ENCODE results near the gene SLC39A10.
"Not testable (repeated sequence)": the region's sequence is repeated elsewhere in the genome, so short reads cannot be mapped to it uniquely, and the experiment has no call there.

SLC39A10 gene, protein sequence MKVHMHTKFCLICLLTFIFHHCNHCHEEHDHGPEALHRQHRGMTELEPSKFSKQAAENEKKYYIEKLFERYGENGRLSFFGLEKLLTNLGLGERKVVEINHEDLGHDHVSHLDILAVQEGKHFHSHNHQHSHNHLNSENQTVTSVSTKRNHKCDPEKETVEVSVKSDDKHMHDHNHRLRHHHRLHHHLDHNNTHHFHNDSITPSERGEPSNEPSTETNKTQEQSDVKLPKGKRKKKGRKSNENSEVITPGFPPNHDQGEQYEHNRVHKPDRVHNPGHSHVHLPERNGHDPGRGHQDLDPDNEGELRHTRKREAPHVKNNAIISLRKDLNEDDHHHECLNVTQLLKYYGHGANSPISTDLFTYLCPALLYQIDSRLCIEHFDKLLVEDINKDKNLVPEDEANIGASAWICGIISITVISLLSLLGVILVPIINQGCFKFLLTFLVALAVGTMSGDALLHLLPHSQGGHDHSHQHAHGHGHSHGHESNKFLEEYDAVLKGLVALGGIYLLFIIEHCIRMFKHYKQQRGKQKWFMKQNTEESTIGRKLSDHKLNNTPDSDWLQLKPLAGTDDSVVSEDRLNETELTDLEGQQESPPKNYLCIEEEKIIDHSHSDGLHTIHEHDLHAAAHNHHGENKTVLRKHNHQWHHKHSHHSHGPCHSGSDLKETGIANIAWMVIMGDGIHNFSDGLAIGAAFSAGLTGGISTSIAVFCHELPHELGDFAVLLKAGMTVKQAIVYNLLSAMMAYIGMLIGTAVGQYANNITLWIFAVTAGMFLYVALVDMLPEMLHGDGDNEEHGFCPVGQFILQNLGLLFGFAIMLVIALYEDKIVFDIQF

DNA sequence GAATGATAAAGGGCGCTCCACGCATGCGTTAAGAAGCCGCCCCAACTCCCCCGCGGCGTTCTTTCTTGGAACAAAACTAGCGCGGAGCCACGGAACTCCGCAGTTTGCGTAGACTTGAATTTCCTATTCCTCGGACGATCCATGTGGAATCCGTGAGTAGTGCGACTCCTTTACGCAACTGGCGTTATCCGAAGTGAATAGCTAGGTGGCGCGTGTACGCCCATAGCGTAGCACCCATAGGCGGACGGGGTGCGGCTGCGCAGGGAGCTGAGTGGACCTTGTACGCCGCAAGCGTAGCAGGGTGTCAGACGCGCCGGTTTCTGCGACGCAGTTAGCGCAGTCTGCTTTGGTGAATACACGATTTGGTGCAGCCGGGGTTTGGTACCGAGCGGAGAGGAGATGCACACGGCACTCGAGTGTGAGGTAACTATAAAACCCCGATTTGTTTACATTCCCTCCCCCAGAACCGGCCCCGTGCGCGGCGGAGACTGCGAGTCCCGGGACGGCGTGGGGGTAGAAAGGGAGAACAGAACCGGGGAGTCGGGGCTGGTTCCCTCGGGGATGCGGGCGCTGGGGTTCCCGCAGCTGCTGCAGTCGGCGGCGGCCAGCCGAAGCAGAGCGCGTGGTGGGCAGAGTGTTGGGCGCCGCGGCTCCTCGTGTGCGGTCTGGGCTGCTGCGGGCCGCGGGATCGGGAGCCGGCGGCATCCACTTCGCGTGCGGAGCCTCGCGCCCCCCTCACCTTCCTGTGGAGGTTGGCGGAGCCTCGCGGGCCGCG is at the start of gene SLC39A10:
Gene SLC39A10, plus strand, starts transcription at position 368 of the 775 bp plus-strand sequence. CDS start 22,817 bp downstream, outside the sequence.
- peak; percentile 97 for DNase-seq

DNA sequence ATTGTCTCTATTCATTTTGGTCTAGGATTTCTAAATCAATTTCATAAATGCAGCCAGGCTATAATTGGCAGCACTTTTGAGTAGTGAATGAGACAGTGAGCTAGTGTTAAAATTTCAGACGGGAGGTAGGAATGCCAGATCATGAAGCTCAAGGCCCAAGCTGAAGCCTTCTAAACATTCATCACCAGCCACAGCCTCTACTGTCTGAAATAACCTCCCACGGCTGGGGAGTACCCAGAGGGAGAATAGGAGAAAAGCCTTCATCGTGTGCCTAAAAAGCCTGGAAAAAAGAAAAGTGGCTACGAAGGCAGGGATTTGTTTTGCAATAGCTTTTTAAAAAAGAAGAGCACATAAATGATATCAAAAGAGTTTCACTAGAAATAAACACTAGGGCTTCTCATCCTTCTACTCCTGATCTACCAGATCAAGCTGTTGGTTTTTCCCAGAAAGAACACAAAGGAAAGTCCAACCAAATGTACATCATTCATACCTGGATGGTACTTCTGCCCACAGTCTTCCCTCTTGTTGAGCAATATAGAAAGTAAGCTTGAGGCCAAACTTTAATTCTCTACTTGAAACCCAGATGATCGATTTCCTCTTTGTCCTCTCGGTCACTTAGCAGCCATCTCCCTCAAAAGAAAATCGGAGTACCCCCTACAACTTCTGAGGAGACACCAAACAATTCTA is 48.1 kb upstream of the SLC39A10 start:
- DNase-seq: no peak

DNA sequence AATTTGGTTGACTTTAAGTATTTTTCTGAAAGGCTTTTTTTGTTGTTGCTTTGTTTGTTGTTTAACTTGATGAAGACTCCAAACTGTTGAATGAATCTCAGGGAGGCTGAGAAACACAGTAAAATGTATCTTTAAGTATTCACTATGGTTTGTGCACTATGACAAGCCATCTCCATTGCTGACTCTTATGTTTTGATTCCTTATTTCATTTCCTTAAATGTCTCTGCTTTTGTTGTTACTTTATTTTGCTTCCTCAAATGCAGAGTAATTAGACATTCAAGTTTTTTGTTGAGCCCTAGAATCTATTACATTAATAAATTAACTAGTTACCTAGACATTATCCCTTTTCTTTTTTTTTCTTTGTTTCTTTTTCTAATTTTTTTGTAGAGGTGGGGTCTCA is 46.3 kb upstream of the SLC39A10 start:
- no peak for DNase-seq

DNA sequence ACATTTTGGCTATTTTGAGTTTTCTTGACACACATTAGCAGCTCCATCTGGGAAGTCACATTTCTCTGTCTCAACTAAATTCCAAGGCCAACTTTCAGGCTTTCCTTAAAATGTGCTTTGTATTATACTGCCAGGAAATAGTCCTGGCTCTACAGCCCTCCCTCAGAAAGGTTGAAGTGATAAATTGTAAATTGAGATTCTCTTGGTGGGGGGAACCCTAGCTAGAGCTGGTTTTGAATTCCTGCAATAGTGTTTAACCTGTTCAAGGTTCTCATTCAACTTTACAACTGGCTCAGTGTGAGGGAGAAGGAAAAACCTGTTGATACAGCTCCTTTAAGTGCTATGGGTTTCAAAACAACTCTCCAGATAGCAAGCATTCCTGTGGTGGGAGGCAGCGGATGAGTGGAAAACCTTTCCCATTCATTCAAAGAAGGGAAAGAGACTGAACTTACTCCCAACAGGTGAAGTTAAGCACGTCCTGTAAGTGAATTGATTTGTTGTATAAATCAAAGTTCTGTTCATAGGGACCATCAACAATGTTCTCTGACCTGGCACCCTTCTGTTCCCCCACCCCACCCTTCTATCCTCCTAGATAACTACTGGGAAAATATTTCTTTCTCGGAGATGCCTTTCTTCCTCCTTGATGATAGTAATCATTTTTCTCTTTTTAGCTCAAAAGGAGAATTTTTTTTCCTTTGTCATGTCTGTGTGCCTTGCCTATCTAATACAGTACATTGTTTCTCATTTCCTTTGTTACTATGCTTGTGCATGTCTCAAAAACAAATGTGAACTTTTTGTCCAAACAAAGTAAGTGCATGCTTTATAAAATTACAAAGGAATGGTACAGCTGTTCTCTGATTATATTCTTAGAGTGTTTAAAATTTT is 44.2 kb upstream of the SLC39A10 start:
- DNase-seq: no peak

DNA sequence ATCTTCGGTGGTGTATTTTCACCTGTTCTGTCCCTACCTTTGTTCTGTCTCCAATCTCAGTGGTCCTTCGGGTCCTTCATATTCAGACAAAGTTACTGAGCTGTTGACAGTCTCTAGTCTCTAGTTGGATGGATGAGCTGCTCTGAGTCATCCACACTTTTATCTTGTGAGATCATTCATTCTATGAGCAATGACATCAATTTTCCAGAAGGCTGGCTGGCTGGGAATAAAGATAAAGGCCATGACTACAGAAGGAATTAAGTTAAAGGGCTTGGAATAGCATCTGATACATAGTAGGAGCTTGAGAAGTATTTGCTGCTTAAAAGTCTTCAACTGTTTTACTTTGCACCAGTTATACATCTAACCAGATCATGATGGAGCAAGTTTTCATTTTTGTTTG is 43.1 kb upstream of the SLC39A10 start:
- DNase-seq: no peak

DNA sequence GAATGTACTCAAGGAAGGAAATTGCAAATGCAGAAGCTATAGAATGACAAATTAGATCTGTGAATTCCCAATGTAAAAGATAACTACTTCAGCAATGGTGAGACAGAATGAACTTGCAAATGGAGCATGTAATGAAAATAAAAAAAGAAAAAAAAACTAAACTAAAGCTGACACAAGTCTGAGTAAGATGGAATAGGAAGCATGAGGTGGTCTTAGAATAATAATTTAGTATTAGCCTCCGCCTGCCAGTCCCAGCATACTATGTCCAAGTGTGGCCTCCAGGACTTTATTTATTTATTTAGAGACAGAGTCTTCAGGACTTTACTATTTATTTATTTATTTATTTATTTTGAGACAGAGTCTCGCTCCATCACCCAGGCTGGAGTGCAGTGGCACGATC is 37.4 kb upstream of the SLC39A10 start:
- no peak for DNase-seq

DNA sequence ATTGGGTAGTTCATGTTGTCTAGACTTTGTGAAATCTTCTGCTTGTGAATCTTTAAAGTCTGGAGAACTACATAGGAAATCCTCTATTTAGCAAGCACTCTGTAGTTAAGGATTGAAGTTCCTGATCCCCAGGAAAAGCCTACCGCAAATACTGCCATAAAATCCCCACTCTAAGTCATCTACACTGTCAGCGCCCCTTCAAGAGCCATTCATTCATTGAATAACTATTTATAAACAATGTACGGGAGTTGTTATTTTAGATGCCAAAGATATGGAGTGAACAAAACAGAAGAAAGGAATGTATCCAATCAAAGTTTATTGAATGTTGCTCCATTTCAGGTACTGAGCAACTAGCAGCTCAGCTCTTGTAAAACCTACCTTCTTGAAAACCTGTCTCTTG is 36.5 kb upstream of the SLC39A10 start:
- no peak for DNase-seq

DNA sequence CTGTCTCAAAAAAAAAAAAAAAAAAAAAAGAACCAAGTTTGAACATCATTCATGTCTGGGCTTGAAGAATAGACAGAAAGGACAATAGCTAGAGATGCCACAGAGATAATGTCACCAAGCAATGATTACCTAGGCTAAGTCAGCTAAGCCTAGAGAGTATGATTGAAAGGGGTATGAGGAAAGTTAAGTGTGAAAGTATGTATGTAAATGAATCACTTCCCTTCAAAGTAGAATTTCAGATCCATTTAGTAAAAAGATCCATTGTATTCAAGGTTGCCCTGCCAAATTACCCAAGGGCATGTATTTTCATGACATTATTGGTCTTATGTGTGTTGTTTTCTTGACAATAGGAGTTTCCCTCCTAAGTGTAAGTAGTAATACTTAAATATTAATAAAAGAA is 34.1 kb upstream of the SLC39A10 start:
- DNase-seq: no peak

DNA sequence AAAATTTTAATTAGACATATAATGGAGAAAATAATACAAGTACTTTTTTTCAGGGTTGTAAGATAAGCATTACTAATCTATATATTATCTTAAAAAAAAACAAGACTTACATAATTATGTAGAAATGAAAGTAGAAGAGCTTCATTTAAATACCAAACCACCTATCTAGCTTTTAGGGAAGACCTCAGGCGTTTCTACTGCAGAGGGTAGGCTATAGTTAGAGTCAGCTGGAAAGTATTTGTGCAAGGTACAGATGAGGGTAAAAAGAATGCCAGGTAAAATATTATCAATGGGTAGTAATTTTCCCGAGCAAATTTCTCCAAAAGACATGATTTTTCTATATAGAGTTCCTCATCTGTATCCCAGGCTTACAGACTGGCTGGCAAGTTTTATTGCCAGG is 30.5 kb upstream of the SLC39A10 start:
- DNase-seq: no peak

DNA sequence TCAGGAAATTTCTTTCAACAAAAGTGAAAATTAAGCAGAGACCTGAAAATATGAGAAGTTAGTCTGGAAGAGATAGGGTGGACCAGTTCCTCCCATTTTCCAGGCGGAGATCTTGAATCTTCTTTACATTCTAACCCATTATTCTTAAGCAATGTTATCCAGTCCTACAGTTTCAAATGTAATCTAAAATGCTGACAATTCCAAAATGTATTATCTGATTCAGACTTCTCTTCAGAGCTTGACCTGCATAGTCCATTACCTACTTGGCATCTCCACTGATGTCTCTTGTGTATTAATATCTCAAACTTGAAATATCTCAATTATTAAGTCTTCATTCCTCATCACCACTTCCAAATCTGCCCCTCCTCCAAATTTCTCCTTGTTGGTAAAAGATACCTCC is 28.4 kb upstream of the SLC39A10 start:
- no peak for DNase-seq

DNA sequence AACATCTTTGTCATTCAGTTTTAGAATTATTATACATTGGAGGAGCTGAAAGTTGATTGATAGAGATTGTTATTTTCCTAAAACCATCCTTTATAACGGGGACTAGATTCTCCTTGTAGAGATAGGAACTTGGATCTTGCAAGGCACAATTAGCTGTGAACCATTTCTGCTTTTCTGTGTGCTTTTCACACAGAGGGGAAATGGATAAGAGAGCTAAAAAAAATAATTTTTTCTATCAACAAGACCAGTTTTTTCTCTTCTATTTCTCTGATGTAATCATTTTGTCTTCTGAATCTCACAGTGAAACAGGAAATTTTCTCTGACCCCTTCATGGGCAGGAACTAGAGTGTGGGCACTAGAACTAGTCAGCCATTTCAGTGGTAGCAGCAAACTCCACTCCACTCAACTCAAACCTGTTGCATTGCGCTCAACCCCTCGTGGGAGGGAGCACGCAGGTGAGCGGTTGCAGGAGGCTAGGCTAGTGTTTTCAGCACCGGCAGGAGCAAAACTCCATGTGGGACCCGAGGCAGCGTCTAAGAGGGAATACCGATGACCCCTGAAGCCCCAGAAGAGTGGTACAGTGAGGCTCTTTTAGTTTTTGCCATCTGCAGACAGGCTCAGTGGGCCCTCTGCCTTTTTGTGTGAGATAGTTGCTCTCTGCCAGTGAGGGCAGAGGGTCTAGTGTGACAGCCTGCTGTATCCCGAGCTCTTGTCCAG is 24.0 kb upstream of the SLC39A10 start:
- no peak for DNase-seq

DNA sequence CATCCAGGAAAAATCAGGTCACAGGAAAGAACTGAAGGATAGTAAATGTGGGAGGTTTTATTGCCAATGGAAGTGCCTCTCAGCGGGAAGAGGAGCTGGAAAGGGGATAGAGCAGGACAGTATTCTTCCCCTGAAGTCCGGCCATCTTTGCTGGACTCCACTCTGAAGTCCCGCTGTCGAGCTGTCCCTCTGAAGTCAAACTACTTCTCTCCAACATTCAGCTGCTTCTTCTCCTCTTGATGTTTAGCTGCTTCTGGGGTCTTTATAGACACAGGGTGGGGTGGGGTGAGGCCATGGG is 23.5 kb upstream of the SLC39A10 start:
- DNase-seq: no peak

DNA sequence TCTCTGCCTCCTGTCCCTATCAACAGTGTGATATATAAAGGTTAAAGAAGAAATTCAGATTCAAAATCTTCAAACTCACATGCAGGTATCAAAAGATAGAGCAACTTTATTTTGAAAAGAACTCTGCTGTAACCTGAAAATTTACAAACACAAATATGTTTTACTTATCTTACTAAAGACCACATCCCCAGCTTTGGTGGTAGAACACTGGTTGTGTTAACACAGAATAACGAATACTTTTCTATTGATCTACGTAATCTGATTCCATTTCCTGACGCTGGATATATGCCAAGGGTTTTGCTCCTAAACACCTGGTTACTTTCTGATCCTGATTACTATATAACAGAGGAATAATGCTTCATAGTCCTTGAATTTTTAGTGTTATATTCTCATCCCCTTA is 23.1 kb upstream of the SLC39A10 start:
- DNase-seq: no peak

DNA sequence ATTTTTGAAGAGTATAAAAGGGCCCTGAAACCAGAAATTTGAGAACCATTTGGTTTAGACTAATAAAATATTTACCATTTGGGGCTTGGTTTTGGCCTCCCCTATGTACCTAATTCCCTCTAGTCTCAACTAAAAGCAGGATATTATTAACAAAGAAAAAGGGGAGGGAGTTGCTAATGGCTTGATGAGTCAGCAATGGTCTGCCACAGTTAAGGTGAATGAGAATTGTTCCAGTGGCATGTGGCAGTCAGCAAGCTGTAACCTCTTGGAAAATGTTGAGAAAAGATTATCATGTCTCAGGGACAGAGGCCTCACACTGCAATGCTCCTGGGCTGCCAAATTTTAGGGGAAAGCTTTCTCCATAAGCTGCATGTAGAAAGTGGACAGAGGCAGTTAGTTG is 20.1 kb upstream of the SLC39A10 start:
- DNase-seq: no peak

DNA sequence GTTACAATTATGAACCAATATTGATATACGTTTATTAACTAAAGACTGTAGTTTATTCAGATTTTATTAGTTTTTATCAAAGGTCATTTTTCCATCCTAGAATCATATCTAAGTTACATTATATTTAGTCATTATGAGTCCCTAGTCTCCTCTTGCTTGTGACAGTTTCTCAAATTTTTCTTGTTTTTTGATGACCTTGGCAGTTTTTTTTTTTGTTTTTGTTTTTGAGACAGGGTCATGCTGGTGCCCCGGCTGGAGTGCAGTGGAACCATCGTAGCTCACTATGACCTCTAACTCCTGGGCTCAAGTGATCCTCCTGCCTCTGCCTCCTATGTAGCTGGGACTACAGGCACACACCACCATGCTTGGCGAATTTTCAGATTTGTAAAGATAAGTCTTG is 18.3 kb upstream of the SLC39A10 start:
- no peak for DNase-seq

DNA sequence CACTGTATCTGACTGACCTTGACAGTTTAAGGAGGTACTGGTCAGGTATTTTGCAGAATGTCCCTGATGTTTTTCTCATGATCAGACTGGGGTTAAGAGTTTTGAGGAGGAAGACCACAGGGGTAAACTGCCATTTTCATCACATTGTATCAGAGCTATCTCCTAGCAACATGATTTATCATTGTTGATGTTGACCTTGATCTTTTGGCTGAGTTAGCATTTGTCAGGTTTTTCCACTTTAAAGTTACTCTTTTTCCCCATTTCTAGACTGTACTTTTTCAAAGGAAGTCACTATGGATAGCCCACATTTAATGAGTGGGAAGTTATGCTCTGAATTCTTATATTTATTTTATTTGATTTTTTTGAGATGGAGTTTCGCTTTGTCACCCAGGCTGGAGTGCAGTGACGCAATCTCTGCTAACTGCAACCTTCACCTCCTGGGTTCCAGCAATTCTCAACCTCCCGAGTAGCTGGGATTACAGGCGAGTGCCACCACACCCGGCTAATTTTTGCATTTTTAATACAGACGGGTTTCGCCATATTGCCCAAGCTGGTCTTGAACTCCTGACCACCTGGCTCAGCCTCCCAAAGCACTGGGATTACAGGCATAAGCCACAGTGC is 17.7 kb upstream of the SLC39A10 start:
- DNase-seq: no peak

DNA sequence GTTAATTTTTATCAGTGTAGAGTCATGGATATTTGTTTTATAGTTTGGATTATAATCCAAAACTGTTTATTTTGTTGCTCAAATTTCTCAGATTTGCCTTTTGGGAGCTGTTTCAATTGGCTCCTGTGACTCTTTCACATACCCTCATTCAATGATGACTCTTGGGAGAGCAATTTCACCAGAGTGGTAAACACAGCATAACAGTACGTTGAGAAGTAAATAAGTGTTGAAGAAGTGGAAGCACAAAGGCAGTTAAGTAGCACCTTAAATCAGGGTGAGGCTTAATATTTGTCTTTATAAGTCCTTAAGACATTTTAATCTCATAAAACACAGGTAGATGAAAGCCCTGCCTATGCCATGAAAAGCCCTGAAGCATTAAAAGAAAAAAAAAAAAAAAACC is 17.1 kb upstream of the SLC39A10 start:
- DNase-seq: no peak

DNA sequence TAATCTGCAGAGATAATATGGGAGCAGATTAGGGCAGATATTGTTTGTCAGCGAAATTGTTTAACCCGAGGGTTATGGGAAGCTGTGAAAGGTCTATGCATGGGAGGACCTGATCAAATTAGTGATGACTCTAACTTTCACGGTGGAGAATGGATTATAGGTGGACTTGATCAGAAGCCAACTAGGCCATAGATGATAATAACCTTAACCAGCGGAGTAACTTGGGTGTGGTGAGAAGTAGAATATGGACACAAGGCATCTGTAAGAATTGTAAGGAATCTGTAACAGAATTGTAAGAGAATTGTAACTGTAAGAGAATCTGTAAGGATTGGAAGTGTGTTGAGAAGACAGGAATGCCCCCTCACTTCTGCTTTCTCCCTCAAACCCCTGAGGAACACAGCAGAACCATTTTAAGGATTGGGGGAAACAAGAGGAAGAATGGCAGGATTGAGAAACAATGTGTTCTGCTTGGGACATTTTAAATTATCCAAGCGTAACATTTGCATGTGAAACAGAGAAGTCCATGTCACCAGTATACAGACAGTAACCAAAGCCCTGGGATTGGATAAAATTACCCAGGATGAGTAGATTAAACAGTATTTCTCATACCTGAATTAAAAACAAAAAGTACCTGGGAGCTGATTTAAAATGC is 14.9 kb upstream of the SLC39A10 start:
- no peak for DNase-seq

DNA sequence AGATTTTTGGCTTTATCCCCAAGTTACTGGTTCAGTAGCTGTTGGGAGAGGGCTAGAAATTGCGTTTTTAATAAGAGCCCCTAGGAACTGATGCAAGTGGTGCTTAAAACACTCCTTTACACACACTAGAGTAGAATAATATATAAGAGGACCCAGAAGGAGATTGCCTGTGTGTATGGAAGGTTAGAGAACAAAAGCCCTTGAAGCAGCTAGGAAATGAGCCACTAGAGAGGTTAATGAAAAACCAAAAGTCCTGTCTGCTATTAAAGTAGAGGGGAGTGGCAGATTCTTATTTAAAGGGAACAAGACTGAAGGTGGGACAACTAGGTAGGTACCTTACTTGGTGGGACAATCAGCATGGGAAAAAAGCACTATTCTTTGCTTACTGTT is 14.4 kb upstream of the SLC39A10 start:
- no peak for DNase-seq

DNA sequence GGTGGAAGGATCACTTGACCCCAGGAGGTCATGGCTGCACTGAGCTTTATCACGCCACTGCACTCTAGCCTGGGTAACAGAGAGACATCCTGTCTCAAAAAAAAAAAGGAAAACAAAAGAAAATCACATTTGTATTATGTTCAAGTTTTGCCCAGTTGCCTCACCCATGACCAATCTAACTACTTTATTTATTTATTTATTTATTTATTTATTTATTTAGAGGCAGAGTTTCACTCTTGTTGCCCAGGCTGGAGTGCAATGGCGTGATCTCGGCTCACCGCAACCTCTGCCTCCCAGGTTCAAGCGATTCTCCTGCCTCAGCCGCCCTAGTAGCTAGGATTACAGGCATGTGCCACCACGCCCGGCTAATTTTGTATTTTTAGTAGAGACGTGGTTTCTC is 12.3 kb upstream of the SLC39A10 start:
- DNase-seq: not testable (repeated sequence)
